Heart left ventricle (tissue), 16 donors: ENCODE measurements around the gene HCN2. TPM values are rescaled to one million over a fixed set of nuclear protein-coding genes. Genes with fewer than 3 reads are reported as not detected.

ENCODE experiments used
- ATAC-seq, 4 donors: fragments of 200-7000 bp; cut with Tn5 transposase; one replicate each; pipeline ENCODE4 v1.9.1; 2020 to 2022; ENCODE audit warnings: moderate library complexity in 4 of 4, mild to moderate bottlenecking in 3 of 4, moderate number of reproducible peaks in 1 of 4
- DNase-seq, 5 donors: peaks; one replicate each; pipeline ENCODE4 v3.0.0-alpha.2; 2020
- H3K27ac ChIP-seq, 12 donors: fragments of 200-600 bp; sonication (generic) in 4 of 12; one replicate each; pipeline versions ENCODE4 v1.5.0 to v1.8.0; 2016 to 2022; ENCODE audit warnings: mild to moderate bottlenecking in 2 of 12
- H3K27me3 ChIP-seq, 9 donors: fragments of 200-600 bp; sonication (generic) in 2 of 9; one replicate each; pipeline versions ENCODE4 v1.5.1 to v1.8.0; 2016 to 2022; ENCODE audit warnings: mild to moderate bottlenecking in 3 of 9
- H3K36me3 ChIP-seq, 9 donors: fragments of 200-600 bp; sonication (generic) in 2 of 9; one replicate each; pipeline versions ENCODE4 v1.5.0 to v1.8.0; 2018 to 2022; ENCODE audit warnings: mild to moderate bottlenecking in 2 of 9
- H3K4me1 ChIP-seq, 12 donors: fragments of 200-600 bp; sonication (generic) in 4 of 12; one replicate each; pipeline versions ENCODE4 v1.5.0 to v1.8.0; 2016 to 2022; ENCODE audit warnings: mild to moderate bottlenecking in 3 of 12
- H3K4me3 ChIP-seq, 12 donors: fragments of 200-600 bp; sonication (generic) in 4 of 12; one replicate each; pipeline versions ENCODE4 v1.5.0 to v1.8.0; 2017 to 2022; ENCODE audit warnings: mild to moderate bottlenecking in 9 of 12, moderate library complexity in 4 of 12
- H3K9me3 ChIP-seq, 12 donors: fragments of 200-600 bp; sonication (generic) in 4 of 12; one replicate each; pipeline versions ENCODE4 v1.5.0 to v1.8.0; 2016 to 2022; ENCODE audit warnings: mild to moderate bottlenecking in 1 of 12
- POLR2A ChIP-seq, 2 donors: fragments of 450-650 bp; IDR thresholded peaks; one replicate each; pipeline ENCODE4 v1.6.1; 2017; ENCODE audit warnings: antibody characterized with exemption in 2 of 2, mild to moderate bottlenecking in 2 of 2, moderate library complexity in 2 of 2
- WGBS, 4 donors: extraction: QIAGEN DNeasy Blood & Tissue Kit in 2 of 4; methylation state at CpG; one replicate each; pipeline versions ENCODE4 v1.1.5 to v1.1.7; 2013 to 2018; 5-methylcytosine and 5-hydroxymethylcytosine counted together
- intact Hi-C, 10 donors: fragments of 100-400 bp; cut with DNase I; formaldehyde crosslinking; loops; one replicate each; pipeline versions ENCODE4 v1.11.1 to v1.14.2; 2022
- polyA plus RNA-seq, 2 donors: library from polyadenylated mRNA; stranded (reverse); fragments of 200-250 nt; gene quantifications; one replicate each; pipeline ENCODE4 v1.2.3, GENCODE V29; 2013
- total RNA-seq, 9 donors: library from RNA; depleted of rRNA in 2 of 9; stranded (reverse); fragments of >200 nt in 2 of 9; fragmentation: NEBNext Ultra II Directional in 3 of 9; extraction: Animal tissue kit (Norgen Biotek cat#: 25700) in 3 of 9; gene quantifications; one replicate each; pipeline versions ENCODE4 v1.1.0 to v1.2.4, GENCODE V29; 2016 to 2023
- TF ChIP-seq, protein P1 (sequence below), 12 donors: fragments of 200-600 bp; sonication (generic) in 4 of 12; IDR thresholded peaks; one replicate each; pipeline versions ENCODE4 v1.5.0 to v1.8.0; 2018 to 2022; ENCODE audit warnings: antibody characterized with exemption in 12 of 12, mild to moderate bottlenecking in 5 of 12
- donor health status: ischemic (EF 13 %, LVEDD 7.1; RV severe dilation, severe dysfunction).
- donor health status: healthy with polysubstance abuse.
- donor health status: DM: no; HTN: yes; CAD: no.
- donor health status: DM: no; HTN: no; CAD: no.
- donor health status: ischemic (EF 25% LVEDD 6.9; RV normal size, moderate dysfunction).
- donor health status: ischemic (EF 25% LVEDD 5.7; RV mildly dilated, moderate dysfunction).
- donor health status: healthy.
- donor health status: DM: yes; HTN: yes; CAD: no.
- donor health status: ischemic (EF 35%, LVEDD 5.7; RV mildly dilated, moderate dysfunction).
- donor health status: nonischemic (EF 11% LVEDD 7.7; RV severe dilation, severe dysfunction).
- donor health status: DM: yes; HTN: yes; CAD: no.
- donor health status: PGD.
- donor health status: ischemic (EF 29% LVEDD 5.4; RV normal size, mild dysfunction).
- donor health status: nonischemic (EF 23%, LVEDD 6.1; RV moderate dilation, normal function).

The HCN2 gene
- total and polyA plus RNA-seq, 11 donors, result 4.1 to 27.4 (median 15.4) TPM

DNA sequence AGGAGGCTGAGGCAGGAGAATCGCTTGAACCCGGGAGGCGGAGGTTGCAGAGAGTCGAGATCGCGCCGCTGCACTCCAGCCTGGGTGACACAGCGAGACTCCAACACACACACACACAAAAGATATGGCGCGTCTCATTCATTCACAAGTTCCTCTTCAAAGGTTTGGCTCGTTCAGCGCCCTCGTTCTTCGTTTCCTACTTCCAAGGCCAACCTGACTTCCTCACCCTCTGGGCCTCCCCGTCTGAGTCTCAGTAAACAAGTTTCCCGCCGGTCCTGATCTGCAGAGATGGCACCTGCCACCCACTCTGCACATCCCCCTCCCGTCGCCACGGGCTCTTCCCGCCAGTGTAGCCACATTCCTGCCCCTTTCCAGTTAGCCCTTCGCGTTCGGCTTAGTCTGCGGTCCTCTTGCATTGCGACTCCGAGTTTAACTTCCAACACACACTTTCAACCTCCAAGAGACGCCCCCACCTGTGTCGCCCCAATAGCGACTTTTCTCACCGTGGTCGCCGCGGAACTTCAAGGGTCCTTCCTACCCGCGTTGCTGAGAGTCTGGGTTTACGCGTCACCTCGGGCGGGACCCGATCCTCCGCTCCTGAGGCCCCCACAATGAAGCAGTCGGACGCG is 18.6 kb upstream of the HCN2 start:
- no peak for TF ChIP-seq POLR2A (IDR thresholded peaks at IDR 0.05)
- TF ChIP-seq, protein P1, sequence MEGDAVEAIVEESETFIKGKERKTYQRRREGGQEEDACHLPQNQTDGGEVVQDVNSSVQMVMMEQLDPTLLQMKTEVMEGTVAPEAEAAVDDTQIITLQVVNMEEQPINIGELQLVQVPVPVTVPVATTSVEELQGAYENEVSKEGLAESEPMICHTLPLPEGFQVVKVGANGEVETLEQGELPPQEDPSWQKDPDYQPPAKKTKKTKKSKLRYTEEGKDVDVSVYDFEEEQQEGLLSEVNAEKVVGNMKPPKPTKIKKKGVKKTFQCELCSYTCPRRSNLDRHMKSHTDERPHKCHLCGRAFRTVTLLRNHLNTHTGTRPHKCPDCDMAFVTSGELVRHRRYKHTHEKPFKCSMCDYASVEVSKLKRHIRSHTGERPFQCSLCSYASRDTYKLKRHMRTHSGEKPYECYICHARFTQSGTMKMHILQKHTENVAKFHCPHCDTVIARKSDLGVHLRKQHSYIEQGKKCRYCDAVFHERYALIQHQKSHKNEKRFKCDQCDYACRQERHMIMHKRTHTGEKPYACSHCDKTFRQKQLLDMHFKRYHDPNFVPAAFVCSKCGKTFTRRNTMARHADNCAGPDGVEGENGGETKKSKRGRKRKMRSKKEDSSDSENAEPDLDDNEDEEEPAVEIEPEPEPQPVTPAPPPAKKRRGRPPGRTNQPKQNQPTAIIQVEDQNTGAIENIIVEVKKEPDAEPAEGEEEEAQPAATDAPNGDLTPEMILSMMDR (IDR thresholded peaks at IDR 0.05), result no peak
- Histone ChIP-seq H3K27ac (peak overlapping the region in 11 of 12 donors; percentile 62 to 98 (median 94)), H3K4me3 (peak overlapping the region; percentile 41 to 100 (median 98)), H3K4me1 (peaks cover 0 to 42% (median 34%) of the 10 kb centered on the region in 12 donors), H3K36me3 (peaks cover 0 to 4% (median 0%) of the 10 kb centered on the region in 9 donors), H3K9me3 (no peaks in the 10 kb centered on the region), H3K27me3 (no peaks in the 10 kb centered on the region)
- no peak for ATAC-seq
- DNase-seq, result peak in 2 of 5 donors; percentile 32 to 56
- 4 to 8% (median 5%) methylated on average over 42 to 45 of the region's 45 CpGs for WGBS, 4 donors
- intact Hi-C loops, result loop anchor here in 4 of 10 donors (5.0 kb wide), 1 partner anchor 39 kb away; the partner anchor contains the start of gene CDC34 (in 4 of the 4)

DNA sequence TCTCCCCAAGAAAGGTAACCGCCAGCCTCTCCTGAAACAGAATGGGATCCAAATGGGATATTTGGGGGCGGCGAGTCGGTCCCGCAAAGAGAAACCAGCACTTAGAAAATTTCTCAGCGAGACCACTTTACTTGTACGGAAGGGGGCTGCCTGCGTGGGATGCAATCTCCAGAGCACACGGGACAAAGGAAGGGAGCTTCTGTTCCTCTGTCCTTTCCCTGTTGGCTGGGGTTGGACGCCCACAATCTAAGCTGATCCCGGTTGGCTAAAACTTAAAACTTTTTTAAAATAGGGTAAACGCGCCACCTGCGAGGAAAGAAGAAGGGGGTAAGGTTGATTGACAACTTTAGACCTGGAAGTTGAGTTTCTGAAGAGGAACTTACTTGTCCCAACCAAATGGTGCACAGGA is 18.1 kb upstream of the HCN2 start:
- intact Hi-C loops, result loop anchor here in 4 of 10 donors (5.0 kb wide), 1 partner anchor 39 kb away; the partner anchor contains the start of gene CDC34 (in 4 of the 4)
- H3K4me1 ChIP-seq, result peaks cover 0 to 47% (median 39%) of the 10 kb centered on the region in 12 donors

DNA sequence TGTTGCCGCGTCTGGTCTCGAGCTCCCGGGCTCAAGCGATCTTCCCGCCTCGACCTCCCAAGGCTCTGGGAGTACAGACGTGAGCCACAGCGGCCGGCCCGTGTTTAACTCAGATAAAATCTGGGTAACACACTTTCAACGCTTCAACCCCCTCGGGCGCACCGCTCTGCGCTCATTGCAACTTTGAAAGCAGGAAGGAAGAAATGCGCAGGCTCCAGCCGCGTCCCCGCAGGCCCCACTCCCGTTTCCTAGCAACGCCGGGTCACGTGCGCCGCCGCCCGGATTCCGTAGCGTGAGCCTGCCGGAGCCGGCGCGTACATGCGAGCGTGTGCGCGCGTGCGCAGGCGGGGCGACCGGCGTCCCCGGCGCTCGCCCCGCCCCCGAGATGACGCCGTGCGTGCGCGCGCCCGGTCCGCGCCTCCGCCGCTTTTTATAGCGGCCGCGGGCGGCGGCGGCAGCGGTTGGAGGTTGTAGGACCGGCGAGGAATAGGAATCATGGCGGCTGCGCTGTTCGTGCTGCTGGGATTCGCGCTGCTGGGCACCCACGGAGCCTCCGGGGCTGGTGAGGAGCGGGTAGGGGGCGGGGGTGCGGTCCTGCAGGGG is 17.4 kb upstream of the HCN2 start, which contains the start of gene BSG:
Gene BSG, plus strand, starts transcription at position 457 of the 603 bp plus-strand sequence. Its CDS starts 39 bp downstream, at position 496.
- no peaks in the 10 kb centered on the region for H3K9me3 ChIP-seq
- WGBS, 4 donors, result 0 to 1% (median 0%) methylated on average over 28 to 79 of the region's 79 CpGs
- intact Hi-C loops, result loop anchor here in 9 of 10 donors (2.0 to 5.0 kb wide), 3 partner anchors 39 to 91 kb away; partner anchors contain the start of genes CDC34 (in 4 of the 9) and RNF126 (in 1 of the 9)
- no peaks in the 10 kb centered on the region for H3K27me3 ChIP-seq
- H3K36me3 ChIP-seq, result peaks cover 0 to 6% (median 0%) of the 10 kb centered on the region in 9 donors
- peak; percentile 52 to 78 (median 74) for ATAC-seq
- peak; percentile 99 for DNase-seq
- H3K4me1 ChIP-seq, result peaks cover 0 to 53% (median 42%) of the 10 kb centered on the region in 12 donors
- H3K4me3 ChIP-seq, result peak within 1 kb of the TSS; percentile 71 to 100 (median 98)
- TF ChIP-seq, protein P1 (IDR thresholded peaks at IDR 0.05), result no peak
- peak; percentile 96 to 99 for TF ChIP-seq POLR2A (IDR thresholded peaks at IDR 0.05)
- peak within 1 kb of the TSS; percentile 85 to 99 (median 96) for H3K27ac ChIP-seq

More for the DNA sequence above, 18.1 kb upstream of the HCN2 start:
- Histone ChIP-seq H3K4me3 (peak overlapping the region; percentile 41 to 100 (median 98)), H3K27ac (peak overlapping the region in 11 of 12 donors; percentile 62 to 98 (median 94)), H3K27me3 (no peaks in the 10 kb centered on the region), H3K9me3 (no peaks in the 10 kb centered on the region), H3K36me3 (peaks cover 0 to 4% (median 0%) of the 10 kb centered on the region in 9 donors)
- ATAC-seq, result no peak
- WGBS, 4 donors, result 1 to 4% (median 3%) methylated on average over 14 of the region's 14 CpGs
- DNase-seq, result peak in 1 of 5 donors; percentile 51
- TF ChIP-seq, protein P1 (IDR thresholded peaks at IDR 0.05), result no peak
